Right lobe of liver (tissue), 4 donors: ENCODE measurements around the gene S100B.

ENCODE experiments used
- POLR2A ChIP-seq: fragments of 450-650 bp; IDR thresholded peaks from one replicate; pipeline ENCODE4 v1.6.1; 2017; ENCODE audit warnings: antibody characterized with exemption, mild to moderate bottlenecking
- TF ChIP-seq, protein P1 (sequence below), 4 donors: fragments of 200-600 bp in 3 of 4; fragments of 450-650 bp in 1 of 4; IDR thresholded peaks; one replicate each; pipeline versions ENCODE4 v1.5.1 to v1.8.0; 2016 to 2022; ENCODE audit warnings: antibody characterized with exemption in 4 of 4, mild to moderate bottlenecking in 2 of 4
- donor health status: DM: no; HTN: no; CAD: no.
- donor health status: DM: no; HTN: no; CAD: no.
- donor health status: DM: no; HTN: yes; CAD: no.

- TF ChIP-seq, protein P1, sequence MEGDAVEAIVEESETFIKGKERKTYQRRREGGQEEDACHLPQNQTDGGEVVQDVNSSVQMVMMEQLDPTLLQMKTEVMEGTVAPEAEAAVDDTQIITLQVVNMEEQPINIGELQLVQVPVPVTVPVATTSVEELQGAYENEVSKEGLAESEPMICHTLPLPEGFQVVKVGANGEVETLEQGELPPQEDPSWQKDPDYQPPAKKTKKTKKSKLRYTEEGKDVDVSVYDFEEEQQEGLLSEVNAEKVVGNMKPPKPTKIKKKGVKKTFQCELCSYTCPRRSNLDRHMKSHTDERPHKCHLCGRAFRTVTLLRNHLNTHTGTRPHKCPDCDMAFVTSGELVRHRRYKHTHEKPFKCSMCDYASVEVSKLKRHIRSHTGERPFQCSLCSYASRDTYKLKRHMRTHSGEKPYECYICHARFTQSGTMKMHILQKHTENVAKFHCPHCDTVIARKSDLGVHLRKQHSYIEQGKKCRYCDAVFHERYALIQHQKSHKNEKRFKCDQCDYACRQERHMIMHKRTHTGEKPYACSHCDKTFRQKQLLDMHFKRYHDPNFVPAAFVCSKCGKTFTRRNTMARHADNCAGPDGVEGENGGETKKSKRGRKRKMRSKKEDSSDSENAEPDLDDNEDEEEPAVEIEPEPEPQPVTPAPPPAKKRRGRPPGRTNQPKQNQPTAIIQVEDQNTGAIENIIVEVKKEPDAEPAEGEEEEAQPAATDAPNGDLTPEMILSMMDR (IDR thresholded peaks at IDR 0.05) = no peak
- TF ChIP-seq POLR2A = no peak
These were observed 48.1 kb downstream of the S100B start for GRCh38 chr21:46556802-46557201.
